SK-N-SH treated with all-trans-retinoic acid at 6 μM for 48 hours (cell line): ENCODE data around the gene MAB21L3.

Experiments used
- ATAC-seq: fragments of 200-7000 bp; cut with Tn5 transposase; 3 replicates; pipeline ENCODE4 v1.9.1; 2020; ENCODE audit warnings: mild to moderate bottlenecking, moderate library complexity
- BACH2 ChIP-seq: fragments of 250-450 bp; sonication (Bioruptor Pico); IDR thresholded peaks from 2 replicates; pipeline ENCODE4 v1.9.0; 2021; ENCODE audit warnings: mild to moderate bottlenecking, borderline replicate concordance
- CREB5 ChIP-seq: fragments of 250-450 bp; sonication (Bioruptor Pico); IDR thresholded peaks from 2 replicates; pipeline ENCODE4 v1.5.1; 2020; ENCODE audit warnings: low read depth, mild to moderate bottlenecking, moderate library complexity
- CSDC2 ChIP-seq: fragments of 250-450 bp; sonication (Bioruptor Pico); IDR thresholded peaks from 2 replicates; pipeline ENCODE4 v1.5.0; 2020; ENCODE audit warnings: mild to moderate bottlenecking, moderate library complexity
- ESRRG ChIP-seq: fragments of 250-450 bp; sonication (Bioruptor Pico); IDR thresholded peaks from 2 replicates; pipeline ENCODE4 v1.6.1; 2021; ENCODE audit warnings: mild to moderate bottlenecking
- GLIS3 ChIP-seq: fragments of 250-450 bp; sonication (Bioruptor Pico); IDR thresholded peaks from 2 replicates; pipeline ENCODE4 v1.5.0; 2020; ENCODE audit warnings: mild to moderate bottlenecking, moderate library complexity
- ISL1 ChIP-seq: fragments of 250-450 bp; sonication (Bioruptor Pico); IDR thresholded peaks from 2 replicates; pipeline ENCODE4 v2.1.2; 2022; ENCODE audit warnings: mild to moderate bottlenecking, moderate library complexity
- OSR1 ChIP-seq: fragments of 250-450 bp; sonication (Bioruptor Pico); IDR thresholded peaks from 2 replicates; pipeline ENCODE4 v1.8.0; 2022; ENCODE audit warnings: moderate library complexity, mild to moderate bottlenecking, inconsistent platforms
- PATZ1 ChIP-seq: fragments of 250-450 bp; sonication (Bioruptor Pico); IDR thresholded peaks from 2 replicates; pipeline ENCODE4 v1.8.0; 2020; ENCODE audit warnings: mild to moderate bottlenecking, moderate library complexity, borderline replicate concordance
- RARB ChIP-seq: fragments of 250-450 bp; sonication (Bioruptor Pico); IDR thresholded peaks from 2 replicates; pipeline ENCODE4 v1.8.0; 2021; ENCODE audit warnings: mild to moderate bottlenecking, moderate library complexity
- SNAI2 ChIP-seq: fragments of 250-450 bp; sonication (Bioruptor Pico); IDR thresholded peaks from 2 replicates; pipeline ENCODE4 v1.5.0; 2020; ENCODE audit warnings: mild to moderate bottlenecking, moderate library complexity
- TCF4 ChIP-seq: fragments of 250-450 bp; sonication (Bioruptor Pico); IDR thresholded peaks from 2 replicates; pipeline ENCODE4 v1.8.0; 2021; ENCODE audit warnings: mild to moderate bottlenecking, moderate library complexity, borderline replicate concordance
- TOX ChIP-seq: fragments of 250-450 bp; sonication (Bioruptor Pico); IDR thresholded peaks from 2 replicates; pipeline ENCODE4 v1.8.0; 2021; ENCODE audit warnings: mild to moderate bottlenecking, moderate library complexity, borderline replicate concordance
- TSHZ2 ChIP-seq: fragments of 250-450 bp; sonication (Bioruptor Pico); IDR thresholded peaks from 2 replicates; pipeline ENCODE4 v1.5.0; 2020; ENCODE audit warnings: mild to moderate bottlenecking, moderate library complexity
- ZC3H10 ChIP-seq: fragments of 250-450 bp; sonication (Bioruptor Pico); IDR thresholded peaks from 2 replicates; pipeline ENCODE4 v1.5.1; 2021; ENCODE audit warnings: mild to moderate bottlenecking, moderate library complexity
- ZFP3 ChIP-seq: fragments of 250-450 bp; sonication (Bioruptor Pico); IDR thresholded peaks from 2 replicates; pipeline ENCODE4 v1.5.0; 2020; ENCODE audit warnings: mild to moderate bottlenecking, moderate library complexity
- ZFP30 ChIP-seq: fragments of 450-650 bp; formaldehyde crosslinking; IDR thresholded peaks from 2 replicates; pipeline ENCODE4 v1.5.0; 2022; ENCODE audit warnings: mild to moderate bottlenecking, moderate library complexity
- ZNF565 ChIP-seq: fragments of 450-650 bp; formaldehyde crosslinking; conservative IDR thresholded peaks from 2 replicates; pipeline ENCODE4 v1.5.0; 2020; ENCODE audit warnings: low read depth, mild to moderate bottlenecking, moderate library complexity
- ZNF70 ChIP-seq: fragments of 450-650 bp; formaldehyde crosslinking; IDR thresholded peaks from 2 replicates; pipeline ENCODE4 v1.5.0; 2020; ENCODE audit warnings: mild to moderate bottlenecking, moderate library complexity
- ZNF8 ChIP-seq: fragments of 450-650 bp; formaldehyde crosslinking; IDR thresholded peaks from 2 replicates; pipeline ENCODE4 v1.5.0; 2020; ENCODE audit warnings: mild to moderate bottlenecking, moderate library complexity
- TF ChIP-seq, protein P1 (sequence below): fragments of 250-450 bp; sonication (Bioruptor Pico); IDR thresholded peaks from 2 replicates; pipeline ENCODE4 v1.8.0; 2021; ENCODE audit warnings: low read depth, mild to moderate bottlenecking, moderate library complexity, borderline replicate concordance

Gene MAB21L3

DNA sequence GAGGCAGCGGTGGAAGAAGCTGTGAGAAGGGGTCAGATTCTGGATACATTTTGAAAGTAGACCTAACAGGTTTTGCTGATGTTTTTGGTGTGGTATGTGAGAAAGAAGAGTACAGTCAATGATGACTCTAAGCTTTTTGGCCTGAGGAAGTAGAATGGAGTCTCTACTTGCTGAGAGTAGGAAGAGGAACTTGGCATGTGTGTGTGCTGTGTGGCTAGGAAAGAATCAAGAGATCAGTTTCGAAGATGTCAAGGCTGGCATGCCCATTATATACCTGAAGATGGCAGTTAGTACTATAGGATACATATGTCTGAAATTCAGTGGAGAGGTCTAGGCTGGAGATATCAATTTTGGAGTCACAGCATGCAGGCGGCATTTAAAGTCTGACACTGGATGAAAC lies 64.4 kb downstream of the MAB21L3 start:
- TF ChIP-seq ZFP3 (CRISPR knock-in tag), result no peak
- ATAC-seq, result no peak

DNA sequence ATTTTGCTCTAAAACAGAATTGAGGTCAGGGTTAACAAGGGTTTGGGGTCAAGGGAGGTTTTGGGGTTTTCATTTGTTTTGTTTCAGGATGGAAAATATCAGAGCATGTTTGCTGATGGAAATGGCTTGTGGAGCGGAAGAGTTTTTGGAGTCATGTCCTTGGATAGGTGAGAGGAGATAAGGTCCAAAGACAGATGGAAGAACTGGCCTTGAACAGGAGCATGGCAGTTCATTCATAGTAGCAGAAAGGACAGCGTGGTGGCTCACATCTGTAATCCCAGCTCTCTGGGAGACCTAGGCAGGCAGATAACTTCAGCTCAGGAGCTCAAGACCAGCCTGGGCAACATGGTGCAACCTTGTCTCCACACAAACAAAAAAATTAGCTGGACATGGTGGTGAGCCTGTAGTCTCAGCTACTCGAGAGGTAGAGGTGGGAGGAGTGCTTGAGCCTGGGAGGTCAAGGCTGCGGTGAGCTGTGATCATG lies 65.1 kb downstream of the MAB21L3 start:
- ATAC-seq, result no peak
- no peak for TF ChIP-seq TCF4
- no peak for TF ChIP-seq GLIS3 (CRISPR knock-in tag)
- TF ChIP-seq, protein P1, sequence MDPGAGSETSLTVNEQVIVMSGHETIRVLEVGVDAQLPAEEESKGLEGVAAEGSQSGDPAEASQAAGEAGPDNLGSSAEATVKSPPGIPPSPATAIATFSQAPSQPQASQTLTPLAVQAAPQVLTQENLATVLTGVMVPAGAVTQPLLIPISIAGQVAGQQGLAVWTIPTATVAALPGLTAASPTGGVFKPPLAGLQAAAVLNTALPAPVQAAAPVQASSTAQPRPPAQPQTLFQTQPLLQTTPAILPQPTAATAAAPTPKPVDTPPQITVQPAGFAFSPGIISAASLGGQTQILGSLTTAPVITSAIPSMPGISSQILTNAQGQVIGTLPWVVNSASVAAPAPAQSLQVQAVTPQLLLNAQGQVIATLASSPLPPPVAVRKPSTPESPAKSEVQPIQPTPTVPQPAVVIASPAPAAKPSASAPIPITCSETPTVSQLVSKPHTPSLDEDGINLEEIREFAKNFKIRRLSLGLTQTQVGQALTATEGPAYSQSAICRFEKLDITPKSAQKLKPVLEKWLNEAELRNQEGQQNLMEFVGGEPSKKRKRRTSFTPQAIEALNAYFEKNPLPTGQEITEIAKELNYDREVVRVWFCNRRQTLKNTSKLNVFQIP (CRISPR knock-in tag), result no peak
- no peak for TF ChIP-seq ZNF8 (CRISPR knock-in tag)
- no peak for TF ChIP-seq ZFP3 (CRISPR knock-in tag)
- TF ChIP-seq TSHZ2 (CRISPR knock-in tag), result no peak
- no peak for TF ChIP-seq CSDC2
- no peak for TF ChIP-seq OSR1
- no peak for TF ChIP-seq ZNF565 (CRISPR knock-in tag)
- TF ChIP-seq PATZ1 (CRISPR knock-in tag), result no peak
- no peak for TF ChIP-seq ZNF70 (CRISPR knock-in tag)
- no peak for TF ChIP-seq ESRRG (CRISPR knock-in tag)
- no peak for TF ChIP-seq ISL1
- no peak for TF ChIP-seq ZFP30 (CRISPR knock-in tag)
- TF ChIP-seq RARB (CRISPR knock-in tag), result no peak

- no peak for TF ChIP-seq ISL1
- TF ChIP-seq CREB5 (CRISPR knock-in tag), result no peak
- no peak for TF ChIP-seq GLIS3 (CRISPR knock-in tag)
- TF ChIP-seq BACH2 (CRISPR knock-in tag), result no peak
- no peak for TF ChIP-seq ZNF8 (CRISPR knock-in tag)
- TF ChIP-seq, protein P1 (CRISPR knock-in tag), result no peak
- no peak for TF ChIP-seq PATZ1 (CRISPR knock-in tag)
- no peak for TF ChIP-seq TOX (CRISPR knock-in tag)
- no peak for TF ChIP-seq TSHZ2 (CRISPR knock-in tag)
- no peak for TF ChIP-seq OSR1
- TF ChIP-seq ZFP3 (CRISPR knock-in tag), result no peak
- no peak for TF ChIP-seq ZNF565 (CRISPR knock-in tag)
- no peak for TF ChIP-seq SNAI2
- TF ChIP-seq RARB (CRISPR knock-in tag), result no peak
- TF ChIP-seq ZC3H10 (CRISPR knock-in tag), result no peak
- TF ChIP-seq TCF4, result no peak
- TF ChIP-seq ZFP30 (CRISPR knock-in tag), result no peak
- ATAC-seq, result no peak
These were observed 66.7 kb downstream of the MAB21L3 start for GRCh38 chr1:116177861-116178260.
